SKM-1 treated with dmso at 0.1 percent for 144 hours (cell line): ENCODE results near the gene LUZP2.
"Not testable (repeated sequence)": the region's sequence is repeated elsewhere in the genome, so short reads cannot be mapped to it uniquely, and the experiment has no call there.

Experiments used
- DNase-seq: peaks from one replicate; lab custom pipeline; 2025; ENCODE audit not compliant: unreplicated experiment; lab: John Stamatoyannopoulos, UW

The LUZP2 gene

GRCh38 chr11:24891845-24892492 is 395.1 kb downstream of the LUZP2 start:
- not testable (repeated sequence) for DNase-seq

- no peak for DNase-seq
Measured at GRCh38 chr11:24896118-24896835, 399.4 kb downstream of the LUZP2 start.

GRCh38 chr11:24900514-24900913 is 403.7 kb downstream of the LUZP2 start:
- no peak for DNase-seq

- no peak for DNase-seq
Measured at GRCh38 chr11:24900960-24901549, 404.2 kb downstream of the LUZP2 start.

GRCh38 chr11:24903555-24903954 is 406.7 kb downstream of the LUZP2 start:
- no peak for DNase-seq

GRCh38 chr11:24925091-24925490 is 428.2 kb downstream of the LUZP2 start:
- DNase-seq, result no peak

GRCh38 chr11:24932110-24933000 is 435.5 kb downstream of the LUZP2 start:
- no peak for DNase-seq

GRCh38 chr11:24934733-24935439 is 438.0 kb downstream of the LUZP2 start:
- no peak for DNase-seq

GRCh38 chr11:24944891-24945290 is 448.0 kb downstream of the LUZP2 start:
- DNase-seq, result no peak

- DNase-seq, result no peak
Measured at GRCh38 chr11:24949406-24949805, 452.6 kb downstream of the LUZP2 start.

- DNase-seq, result no peak
Measured at GRCh38 chr11:24963852-24964251, 467.0 kb downstream of the LUZP2 start.

- DNase-seq, result no peak
Measured at GRCh38 chr11:24965748-24966147, 468.9 kb downstream of the LUZP2 start.

- not testable (repeated sequence) for DNase-seq
Measured at GRCh38 chr11:24993903-24994302, 497.1 kb downstream of the LUZP2 start.

GRCh38 chr11:24999929-25000328 is 503.1 kb downstream of the LUZP2 start:
- DNase-seq, result not testable (repeated sequence)

GRCh38 chr11:25037431-25037830 is 540.6 kb downstream of the LUZP2 start:
- no peak for DNase-seq

- no peak for DNase-seq
Measured at GRCh38 chr11:25038131-25038530, 541.3 kb downstream of the LUZP2 start.

- DNase-seq, result no peak
Measured at GRCh38 chr11:25039165-25039564, 542.3 kb downstream of the LUZP2 start.

GRCh38 chr11:25048632-25049031 is 551.8 kb downstream of the LUZP2 start:
- no peak for DNase-seq

GRCh38 chr11:25052844-25053243 is 556.0 kb downstream of the LUZP2 start:
- no peak for DNase-seq

GRCh38 chr11:25057861-25058260 is 561.0 kb downstream of the LUZP2 start:
- no peak for DNase-seq

GRCh38 chr11:25065746-25066145 is 568.9 kb downstream of the LUZP2 start:
- DNase-seq, result no peak
